Vagina (tissue), 2 donors: ENCODE results near the gene FN1.

Experiments
- CTCF ChIP-seq, 3 experiments: fragments of 450-650 bp in 2 of 3; fragments of 200-600 bp in 1 of 3; sonication (generic) in 1 of 3; IDR thresholded peaks; one replicate each; pipeline ENCODE4 v1.5.1; 2017 to 2019; ENCODE audit warnings: antibody characterized with exemption in 3 of 3, mild to moderate bottlenecking in 2 of 3, moderate library complexity in 2 of 3
- POLR2A ChIP-seq, 2 donors: fragments of 450-650 bp; IDR thresholded peaks; one replicate each; pipeline ENCODE4 v1.6.1; 2017; ENCODE audit warnings: antibody characterized with exemption in 2 of 2, mild to moderate bottlenecking in 2 of 2, moderate library complexity in 2 of 2
- POLR2AphosphoS5 ChIP-seq, 2 donors: sonication (generic); formaldehyde crosslinking; IDR thresholded peaks; one replicate each; pipeline ENCODE4 v1.9.0; 2017; ENCODE audit warnings: antibody characterized with exemption in 2 of 2, mild to moderate bottlenecking in 2 of 2, low read depth in 1 of 2; ENCODE audit not compliant: insufficient read depth in 1 of 2

DNA sequence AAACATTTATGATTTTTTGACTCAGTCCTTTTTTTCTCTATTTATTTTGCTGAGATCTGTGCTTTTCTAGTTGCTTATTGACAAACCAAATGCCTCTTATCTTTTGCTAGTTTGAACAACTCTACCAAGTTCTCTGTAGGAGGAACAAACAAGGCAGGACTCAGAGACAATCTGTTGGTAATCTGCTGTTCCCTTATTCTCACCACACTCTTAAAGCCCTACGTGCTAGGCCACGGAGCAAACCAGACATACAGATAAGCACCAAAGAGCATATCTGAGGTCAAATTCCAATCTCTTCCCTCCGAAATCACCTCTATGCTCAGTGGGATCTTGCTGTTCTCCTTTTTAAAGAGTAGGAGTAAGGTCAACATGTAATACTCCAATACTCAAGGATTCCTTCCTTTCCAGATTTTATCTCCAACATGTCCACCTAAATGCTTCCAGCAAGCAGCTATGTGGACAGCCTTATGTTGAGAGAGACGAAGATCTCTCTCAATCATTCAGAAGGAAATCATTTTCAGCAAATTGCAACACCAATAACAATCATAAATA, 18.4 kb downstream of the FN1 start:
- TF ChIP-seq POLR2A (IDR thresholded peaks at IDR 0.05) (no peak), CTCF (IDR thresholded peaks at IDR 0.05) (no peak), POLR2AphosphoS5 (IDR thresholded peaks at IDR 0.05; ENCODE audit: insufficient read depth in 1 of 2, low read depth in 1 of 2) (no peak)
